Neural cell (in vitro differentiated cells): ENCODE measurements around the gene FAAP24. TPM values are rescaled to one million over a fixed set of nuclear protein-coding genes. Genes with fewer than 3 reads are reported as not detected.
"Not testable (repeated sequence)": the region's sequence is repeated elsewhere in the genome, so short reads cannot be mapped to it uniquely, and the experiment has no call there.

Source experiments
- H2AFZ ChIP-seq: fragments of 200-600, 300-800 bp; sonication (generic), shearing (Covaris generic); 2 replicates; pipeline ENCODE4 v1.6.0; 2014; ENCODE audit warnings: low read depth, mild to moderate bottlenecking, antibody characterized with exemption, low read length, moderate library complexity
- H3F3A ChIP-seq: fragments of 200-600 bp; shearing (Covaris generic); 2 replicates; pipeline ENCODE4 v1.6.1; 2016; ENCODE audit warnings: mild to moderate bottlenecking, moderate library complexity, mixed read lengths, antibody characterized with exemption, low read length; ENCODE audit not compliant: insufficient read depth, poor library complexity, severe bottlenecking
- H3K27ac ChIP-seq: fragments of 200-600, 300-800 bp; sonication (generic), shearing (Covaris generic); 2 replicates; pipeline ENCODE4 v1.5.1; 2014; ENCODE audit warnings: mild to moderate bottlenecking, low read length, moderate library complexity
- H3K27me3 ChIP-seq: fragments of 300-800, 200-600 bp; sonication (generic), shearing (Covaris generic); 2 replicates; pipeline ENCODE4 v1.6.0; 2014; ENCODE audit warnings: mild to moderate bottlenecking, low read depth, low read length, moderate library complexity; ENCODE audit not compliant: insufficient read depth
- H3K36me3 ChIP-seq: fragments of 300-800, 200-600 bp; sonication (generic), shearing (Covaris generic); 2 replicates; pipeline ENCODE4 v1.5.1; 2014; ENCODE audit warnings: mild to moderate bottlenecking, antibody characterized with exemption, low read length, moderate library complexity; ENCODE audit not compliant: insufficient read depth
- H3K4me2 ChIP-seq: fragments of 300-800, 200-600 bp; sonication (generic), shearing (Covaris generic); 2 replicates; pipeline ENCODE4 v1.6.0; 2014; ENCODE audit warnings: mild to moderate bottlenecking, low read length
- H3K4me3 ChIP-seq: fragments of 300-800, 200-600 bp; sonication (generic), shearing (Covaris generic); 2 replicates; pipeline ENCODE4 v1.5.1; 2014; ENCODE audit warnings: mild to moderate bottlenecking, low read length, moderate library complexity
- H3K79me2 ChIP-seq: fragments of 200-600 bp; shearing (Covaris generic); replicated peaks from 2 replicates; pipeline ENCODE4 v1.6.0; 2014; ENCODE audit warnings: mild to moderate bottlenecking, low read length, moderate library complexity; ENCODE audit not compliant: insufficient read depth
- H3K9ac ChIP-seq: fragments of 300-800, 200-600 bp; sonication (generic), shearing (Covaris generic); 2 replicates; pipeline ENCODE4 v1.6.1; 2016; ENCODE audit warnings: mild to moderate bottlenecking, low read length, mixed read lengths
- H3K9me2 ChIP-seq: fragments of 200-600 bp; shearing (Covaris generic); 2 replicates; pipeline ENCODE4 v1.6.1; 2016; ENCODE audit warnings: mild to moderate bottlenecking, low read length, mixed read lengths; ENCODE audit not compliant: insufficient read depth
- H3K9me3 ChIP-seq: fragments of 200-600, 300-800 bp; sonication (generic), shearing (Covaris generic); 2 replicates; pipeline ENCODE4 v1.6.1; 2016; ENCODE audit warnings: mild to moderate bottlenecking, mixed run types, low read length, moderate library complexity, mixed read lengths
- H4K20me1 ChIP-seq: fragments of 200-600 bp; shearing (Covaris generic); 2 replicates; pipeline ENCODE4 v1.6.1; 2016; ENCODE audit warnings: mild to moderate bottlenecking, mixed run types; ENCODE audit not compliant: insufficient read depth
- EP300 ChIP-seq: fragments of 450-650 bp; conservative IDR thresholded peaks from 2 replicates; pipeline ENCODE4 v1.6.1; 2014; ENCODE audit warnings: antibody characterized with exemption, mild to moderate bottlenecking, moderate library complexity; ENCODE audit not compliant: poor library complexity, severe bottlenecking
- EZH2 ChIP-seq: fragments of 200-600, 300-800 bp; shearing (Covaris generic), sonication (generic); IDR thresholded peaks from 2 replicates; pipeline ENCODE4 v1.6.1; 2014; ENCODE audit warnings: antibody characterized with exemption, low read length, borderline replicate concordance, mild to moderate bottlenecking; ENCODE audit not compliant: insufficient read depth, poor library complexity, severe bottlenecking
- MXI1 ChIP-seq: fragments of 450-650 bp; conservative IDR thresholded peaks from 2 replicates; pipeline ENCODE4 v1.6.1; 2014; ENCODE audit warnings: antibody characterized with exemption, mild to moderate bottlenecking; ENCODE audit not compliant: poor library complexity, severe bottlenecking
- POLR2AphosphoS5 ChIP-seq: IDR thresholded peaks from 2 replicates; pipeline ENCODE4 v1.6.1; 2012
- RAD21 ChIP-seq: fragments of 450-650 bp; conservative IDR thresholded peaks from 2 replicates; pipeline ENCODE4 v1.6.1; 2014; ENCODE audit warnings: antibody characterized with exemption, mild to moderate bottlenecking, moderate library complexity
- SMC3 ChIP-seq: fragments of 450-650 bp; conservative IDR thresholded peaks from 2 replicates; pipeline ENCODE4 v1.6.1; 2014; ENCODE audit warnings: antibody characterized with exemption, mild to moderate bottlenecking, moderate library complexity; ENCODE audit not compliant: poor library complexity
- TAF1 ChIP-seq: IDR thresholded peaks from 2 replicates; pipeline ENCODE4 v1.6.1; 2012; ENCODE audit warnings: low read depth
- polyA plus RNA-seq: library from polyadenylated mRNA; depleted of rRNA; stranded (reverse); fragments of >200 nt; gene quantifications from 2 replicates; pipeline ENCODE4 v1.2.3, GENCODE V29; 2014
- TF ChIP-seq, protein P1 (sequence below): IDR thresholded peaks from 2 replicates; pipeline ENCODE4 v1.6.1; 2012; ENCODE audit warnings: borderline replicate concordance
- TF ChIP-seq, protein P2 (sequence below): fragments of 450-650 bp; IDR thresholded peaks from 2 replicates; pipeline ENCODE4 v1.5.1; 2014; ENCODE audit warnings: antibody characterized with exemption, mild to moderate bottlenecking, moderate library complexity; ENCODE audit not compliant: poor library complexity, severe bottlenecking

The FAAP24 gene
- polyA plus RNA-seq, 1 donor from 2014 or later: 4.5 TPM

DNA sequence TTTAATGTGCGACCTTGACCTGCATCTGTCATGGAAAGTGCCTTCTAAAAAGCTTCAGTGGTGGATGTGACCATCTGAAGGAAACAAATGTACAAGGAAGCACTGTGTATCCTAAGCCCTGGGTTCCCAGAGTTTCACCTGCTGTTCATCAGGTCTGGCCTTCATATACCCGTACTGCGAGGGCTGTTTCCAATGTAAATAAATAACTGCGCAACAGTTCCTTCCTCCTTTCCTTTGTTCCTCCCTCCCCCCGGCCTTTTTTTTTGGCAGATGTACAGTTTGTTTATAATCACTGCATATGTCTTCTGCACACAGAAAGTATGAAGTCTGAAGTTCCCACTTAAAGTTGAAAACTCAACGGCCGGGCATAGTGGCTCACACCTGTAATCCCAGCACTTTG, 5.2 kb downstream of the FAAP24 start:
- no peaks in the 10 kb centered on the region for H3K36me3 ChIP-seq
- no peak overlapping the region for H3K27ac ChIP-seq
- H3K4me3 ChIP-seq: no peak overlapping the region
- TF ChIP-seq EP300 (no peak), POLR2AphosphoS5 (no peak), MXI1 (no peak), SMC3 (no peak), RAD21 (no peak), EZH2 (no peak), TAF1 (no peak)
- TF ChIP-seq, protein P1, sequence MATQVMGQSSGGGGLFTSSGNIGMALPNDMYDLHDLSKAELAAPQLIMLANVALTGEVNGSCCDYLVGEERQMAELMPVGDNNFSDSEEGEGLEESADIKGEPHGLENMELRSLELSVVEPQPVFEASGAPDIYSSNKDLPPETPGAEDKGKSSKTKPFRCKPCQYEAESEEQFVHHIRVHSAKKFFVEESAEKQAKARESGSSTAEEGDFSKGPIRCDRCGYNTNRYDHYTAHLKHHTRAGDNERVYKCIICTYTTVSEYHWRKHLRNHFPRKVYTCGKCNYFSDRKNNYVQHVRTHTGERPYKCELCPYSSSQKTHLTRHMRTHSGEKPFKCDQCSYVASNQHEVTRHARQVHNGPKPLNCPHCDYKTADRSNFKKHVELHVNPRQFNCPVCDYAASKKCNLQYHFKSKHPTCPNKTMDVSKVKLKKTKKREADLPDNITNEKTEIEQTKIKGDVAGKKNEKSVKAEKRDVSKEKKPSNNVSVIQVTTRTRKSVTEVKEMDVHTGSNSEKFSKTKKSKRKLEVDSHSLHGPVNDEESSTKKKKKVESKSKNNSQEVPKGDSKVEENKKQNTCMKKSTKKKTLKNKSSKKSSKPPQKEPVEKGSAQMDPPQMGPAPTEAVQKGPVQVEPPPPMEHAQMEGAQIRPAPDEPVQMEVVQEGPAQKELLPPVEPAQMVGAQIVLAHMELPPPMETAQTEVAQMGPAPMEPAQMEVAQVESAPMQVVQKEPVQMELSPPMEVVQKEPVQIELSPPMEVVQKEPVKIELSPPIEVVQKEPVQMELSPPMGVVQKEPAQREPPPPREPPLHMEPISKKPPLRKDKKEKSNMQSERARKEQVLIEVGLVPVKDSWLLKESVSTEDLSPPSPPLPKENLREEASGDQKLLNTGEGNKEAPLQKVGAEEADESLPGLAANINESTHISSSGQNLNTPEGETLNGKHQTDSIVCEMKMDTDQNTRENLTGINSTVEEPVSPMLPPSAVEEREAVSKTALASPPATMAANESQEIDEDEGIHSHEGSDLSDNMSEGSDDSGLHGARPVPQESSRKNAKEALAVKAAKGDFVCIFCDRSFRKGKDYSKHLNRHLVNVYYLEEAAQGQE: no peak
- TF ChIP-seq, protein P2, sequence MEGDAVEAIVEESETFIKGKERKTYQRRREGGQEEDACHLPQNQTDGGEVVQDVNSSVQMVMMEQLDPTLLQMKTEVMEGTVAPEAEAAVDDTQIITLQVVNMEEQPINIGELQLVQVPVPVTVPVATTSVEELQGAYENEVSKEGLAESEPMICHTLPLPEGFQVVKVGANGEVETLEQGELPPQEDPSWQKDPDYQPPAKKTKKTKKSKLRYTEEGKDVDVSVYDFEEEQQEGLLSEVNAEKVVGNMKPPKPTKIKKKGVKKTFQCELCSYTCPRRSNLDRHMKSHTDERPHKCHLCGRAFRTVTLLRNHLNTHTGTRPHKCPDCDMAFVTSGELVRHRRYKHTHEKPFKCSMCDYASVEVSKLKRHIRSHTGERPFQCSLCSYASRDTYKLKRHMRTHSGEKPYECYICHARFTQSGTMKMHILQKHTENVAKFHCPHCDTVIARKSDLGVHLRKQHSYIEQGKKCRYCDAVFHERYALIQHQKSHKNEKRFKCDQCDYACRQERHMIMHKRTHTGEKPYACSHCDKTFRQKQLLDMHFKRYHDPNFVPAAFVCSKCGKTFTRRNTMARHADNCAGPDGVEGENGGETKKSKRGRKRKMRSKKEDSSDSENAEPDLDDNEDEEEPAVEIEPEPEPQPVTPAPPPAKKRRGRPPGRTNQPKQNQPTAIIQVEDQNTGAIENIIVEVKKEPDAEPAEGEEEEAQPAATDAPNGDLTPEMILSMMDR: no peak
- no peak overlapping the region for H3K9ac ChIP-seq
- no peaks in the 10 kb centered on the region for H3K9me2 ChIP-seq
- H3F3A ChIP-seq: no peaks in the 10 kb centered on the region
- no peaks in the 10 kb centered on the region for H3K27me3 ChIP-seq
- no peaks in the 10 kb centered on the region for H3K79me2 ChIP-seq
- H4K20me1 ChIP-seq: no peaks in the 10 kb centered on the region
- H3K4me2 ChIP-seq: no peak overlapping the region
- no peak overlapping the region for H2AFZ ChIP-seq
- H3K9me3 ChIP-seq: no peaks in the 10 kb centered on the region

DNA sequence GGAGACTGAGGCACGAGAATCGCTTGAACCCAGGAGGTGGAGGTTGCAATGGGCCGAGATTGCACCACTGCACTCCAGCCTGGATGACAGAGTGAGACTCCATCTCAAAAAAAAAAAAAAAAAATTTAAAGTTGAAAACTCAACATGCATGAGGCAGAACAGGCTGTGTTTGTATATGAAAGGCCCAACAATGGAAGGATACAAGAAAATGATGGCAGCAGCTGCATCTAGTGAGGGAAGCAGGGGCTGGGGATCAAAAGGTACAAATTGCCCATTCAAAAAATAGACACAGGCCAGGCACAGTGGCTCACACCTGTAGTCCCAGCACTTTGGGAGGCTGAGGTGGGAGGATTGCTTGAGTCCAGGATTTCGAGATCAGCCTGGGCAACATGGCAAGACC, 5.8 kb downstream of the FAAP24 start:
- H3K27ac ChIP-seq, H3K9me2 ChIP-seq, H3K79me2 ChIP-seq, H3F3A ChIP-seq, H4K20me1 ChIP-seq, H3K9ac ChIP-seq, H3K36me3 ChIP-seq, H3K9me3 ChIP-seq, H3K4me3 ChIP-seq, H2AFZ ChIP-seq, H3K4me2 ChIP-seq, H3K27me3 ChIP-seq: not testable (repeated sequence)

DNA sequence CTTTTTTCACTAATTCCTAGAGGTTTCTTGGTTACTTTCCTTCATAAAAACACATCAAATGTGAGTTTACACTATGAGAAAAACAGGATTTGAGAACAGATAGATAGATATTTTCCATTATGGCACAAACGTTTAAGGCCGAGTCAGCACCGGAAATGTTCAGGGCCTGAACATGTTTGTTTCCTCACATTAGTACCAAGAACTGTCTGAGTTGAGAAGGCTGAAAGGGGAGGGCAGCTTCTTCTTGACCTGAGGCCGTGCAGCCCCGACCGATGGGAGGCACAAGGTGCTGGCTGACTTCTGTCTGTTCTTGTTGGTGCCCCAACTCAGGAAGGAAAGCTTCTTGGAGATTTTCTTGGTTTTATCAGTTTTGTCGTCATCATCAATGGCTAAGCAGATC, 7.8 kb downstream of the FAAP24 start:
- H3K9me2 ChIP-seq, H3K4me3 ChIP-seq, H3F3A ChIP-seq, H3K27me3 ChIP-seq, H2AFZ ChIP-seq, H3K27ac ChIP-seq, H3K9ac ChIP-seq, H3K4me2 ChIP-seq, H4K20me1 ChIP-seq, H3K9me3 ChIP-seq, H3K79me2 ChIP-seq, H3K36me3 ChIP-seq: not testable (repeated sequence)

DNA sequence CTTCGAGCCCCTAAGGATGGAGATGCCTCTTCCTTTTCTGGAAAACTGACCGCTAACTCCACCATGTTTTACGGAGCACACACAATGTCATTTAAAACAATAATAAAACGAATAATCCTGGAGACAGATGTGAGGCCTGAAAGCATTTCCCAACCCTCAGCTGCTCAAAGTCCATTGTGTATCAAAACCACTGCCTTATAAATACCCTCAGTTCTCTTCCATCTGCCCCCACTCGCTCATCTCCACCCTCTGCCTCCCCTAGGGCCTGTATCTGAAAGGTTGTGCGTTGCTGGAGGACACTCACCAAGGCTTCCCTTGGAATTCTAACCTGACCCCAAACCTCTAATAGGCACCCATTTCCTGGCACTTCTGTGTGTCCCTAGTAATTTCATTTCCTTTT, 10.4 kb downstream of the FAAP24 start:
- not testable (repeated sequence) for H3K4me2 ChIP-seq, H3F3A ChIP-seq, H3K9ac ChIP-seq, H3K9me2 ChIP-seq, H3K36me3 ChIP-seq, H3K79me2 ChIP-seq, H3K4me3 ChIP-seq, H2AFZ ChIP-seq, H3K27me3 ChIP-seq, H3K9me3 ChIP-seq, H4K20me1 ChIP-seq, H3K27ac ChIP-seq

DNA sequence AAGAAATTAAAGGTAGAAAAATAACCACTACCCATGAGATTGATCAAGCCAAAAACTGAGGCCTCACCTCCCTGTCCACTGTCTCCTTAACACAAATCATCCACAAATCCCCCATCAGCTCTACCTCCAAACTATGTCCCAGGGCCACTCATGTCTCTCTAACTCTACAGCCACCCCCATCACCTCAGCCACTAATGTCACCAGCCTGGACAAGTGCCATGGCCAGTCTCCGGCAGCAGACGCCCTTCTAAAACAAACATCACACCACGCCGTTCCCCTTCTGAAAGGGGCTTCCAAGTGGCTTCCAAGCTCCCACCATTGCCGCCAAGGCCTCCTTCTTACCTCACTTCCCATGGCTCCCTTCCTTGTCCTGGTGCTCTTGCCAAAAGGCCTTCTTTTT, 16.2 kb downstream of the FAAP24 start:
- H3K9ac ChIP-seq, H3K36me3 ChIP-seq, H4K20me1 ChIP-seq, H3K9me2 ChIP-seq, H3K4me3 ChIP-seq, H3K9me3 ChIP-seq, H3K79me2 ChIP-seq, H3K27me3 ChIP-seq, H3K4me2 ChIP-seq, H3K27ac ChIP-seq, H2AFZ ChIP-seq, H3F3A ChIP-seq: not testable (repeated sequence)
